MM.1S (cell line): ENCODE measurements around the gene RIPOR3.

Source experiments
- EZH2 ChIP-seq: fragments of 300-600 bp; sonication (generic); optimal IDR thresholded peaks from 2 replicates; pipeline ENCODE3; 2017; ENCODE audit warnings: low read depth, mild to moderate bottlenecking, antibody characterized with exemption, low read length, mixed read lengths
- EZH2phosphoT487 ChIP-seq: fragments of 300-600 bp; sonication (generic); IDR thresholded peaks from 2 replicates; pipeline ENCODE4 v1.6.1; 2018; ENCODE audit warnings: antibody characterized with exemption, low read length
- TF ChIP-seq, protein P1 (sequence below): fragments of 300-600 bp; sonication (generic); IDR thresholded peaks from 2 replicates; pipeline ENCODE4 v1.5.1; 2016; ENCODE audit warnings: antibody characterized with exemption, low read length, mixed read lengths

DNA sequence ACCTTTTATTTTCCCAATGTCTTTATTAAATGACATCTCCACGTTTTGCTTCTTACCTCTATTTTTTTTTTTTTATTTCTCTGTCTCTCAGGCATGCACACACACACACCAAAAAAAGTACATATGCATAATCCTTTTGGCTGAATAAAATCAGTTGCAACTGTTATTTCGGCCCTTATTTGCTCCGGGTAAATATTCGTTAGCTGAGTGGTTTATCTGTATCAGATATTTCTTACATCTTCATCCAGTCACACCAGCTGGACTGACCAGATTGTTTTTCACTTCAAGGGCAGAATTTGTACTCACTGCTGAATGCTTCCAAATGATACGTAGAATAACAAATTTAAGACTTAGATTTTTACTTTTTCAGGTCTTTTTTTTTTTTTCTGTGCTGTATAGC lies 135.7 kb downstream of the RIPOR3 start:
- no peak for TF ChIP-seq EZH2phosphoT487
- TF ChIP-seq, protein P1, sequence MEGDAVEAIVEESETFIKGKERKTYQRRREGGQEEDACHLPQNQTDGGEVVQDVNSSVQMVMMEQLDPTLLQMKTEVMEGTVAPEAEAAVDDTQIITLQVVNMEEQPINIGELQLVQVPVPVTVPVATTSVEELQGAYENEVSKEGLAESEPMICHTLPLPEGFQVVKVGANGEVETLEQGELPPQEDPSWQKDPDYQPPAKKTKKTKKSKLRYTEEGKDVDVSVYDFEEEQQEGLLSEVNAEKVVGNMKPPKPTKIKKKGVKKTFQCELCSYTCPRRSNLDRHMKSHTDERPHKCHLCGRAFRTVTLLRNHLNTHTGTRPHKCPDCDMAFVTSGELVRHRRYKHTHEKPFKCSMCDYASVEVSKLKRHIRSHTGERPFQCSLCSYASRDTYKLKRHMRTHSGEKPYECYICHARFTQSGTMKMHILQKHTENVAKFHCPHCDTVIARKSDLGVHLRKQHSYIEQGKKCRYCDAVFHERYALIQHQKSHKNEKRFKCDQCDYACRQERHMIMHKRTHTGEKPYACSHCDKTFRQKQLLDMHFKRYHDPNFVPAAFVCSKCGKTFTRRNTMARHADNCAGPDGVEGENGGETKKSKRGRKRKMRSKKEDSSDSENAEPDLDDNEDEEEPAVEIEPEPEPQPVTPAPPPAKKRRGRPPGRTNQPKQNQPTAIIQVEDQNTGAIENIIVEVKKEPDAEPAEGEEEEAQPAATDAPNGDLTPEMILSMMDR, result no peak
- TF ChIP-seq EZH2, result no peak
